Caco-2 (cell line): ENCODE measurements around the gene RAB29. TPM values are rescaled to one million over a fixed set of nuclear protein-coding genes. Genes with fewer than 3 reads are reported as not detected.

ENCODE experiments used
- BruUV-seq: library from RNA; stranded (reverse); fragments of 400-500 nt; replicated peaks from 2 replicates; lab custom pipeline; 2021; lab: Mats Ljungman, UMichigan
- CTCF ChIA-PET: fragments of 300-600 bp; sonication (Branson Sonifier 250); formaldehyde crosslinking; loops from one replicate; lab custom pipeline; 2022; ENCODE audit warnings: antibody characterized with exemption; lab: Charles Lee
- POLR2A ChIA-PET: fragments of 300-600 bp; sonication (Branson Sonifier 250); formaldehyde crosslinking; loops from one replicate; lab custom pipeline; 2022; ENCODE audit warnings: antibody characterized with exemption; lab: Charles Lee
- DNase-seq, 2 experiments: peaks; one replicate each; pipeline versions ENCODE4 v3.0.0 to v3.0.0-alpha.2; 2020 to 2022
- H3K27me3 ChIP-seq: replicated peaks from 2 replicates; pipeline ENCODE4 v1.6.0; 2011; ENCODE audit warnings: low read length; ENCODE audit not compliant: control insufficient read depth, insufficient read depth
- H3K36me3 ChIP-seq: 2 replicates; pipeline ENCODE4 v1.5.1; 2011; ENCODE audit warnings: low read length; ENCODE audit not compliant: control insufficient read depth, insufficient read depth
- H3K4me1 ChIP-seq: fragments of 250-450 bp; sonication (Bioruptor Pico); 2 replicates; pipeline ENCODE4 v1.5.1; 2020; ENCODE audit warnings: mild to moderate bottlenecking
- H3K4me3 ChIP-seq: 2 replicates; pipeline ENCODE4 v1.5.1; 2011; ENCODE audit warnings: low read depth, mild to moderate bottlenecking, control low read depth, low read length
- H3K9me3 ChIP-seq: fragments of 250-450 bp; sonication (Bioruptor Pico); 2 replicates; pipeline ENCODE4 v1.5.1; 2020; ENCODE audit warnings: mild to moderate bottlenecking, moderate library complexity
- H3K27ac Mint-ChIP-seq: one replicate; pipeline ENCODE4 v1.8.0; 2022; ENCODE audit warnings: mixed read lengths; ENCODE audit not compliant: unreplicated experiment
- H3K27me3 Mint-ChIP-seq: one replicate; pipeline ENCODE4 v1.8.0; 2022; ENCODE audit warnings: mixed read lengths; ENCODE audit not compliant: insufficient read depth, unreplicated experiment
- H3K36me3 Mint-ChIP-seq: one replicate; pipeline ENCODE4 v1.8.0; 2022; ENCODE audit warnings: mild to moderate bottlenecking, mixed read lengths; ENCODE audit not compliant: insufficient read depth, unreplicated experiment
- H3K4me1 Mint-ChIP-seq: one replicate; pipeline ENCODE4 v1.8.0; 2022; ENCODE audit warnings: low read depth, mixed read lengths; ENCODE audit not compliant: unreplicated experiment
- H3K4me3 Mint-ChIP-seq: one replicate; pipeline ENCODE4 v1.8.0; 2022; ENCODE audit warnings: mild to moderate bottlenecking, moderate library complexity, mixed read lengths; ENCODE audit not compliant: unreplicated experiment
- H3K9me3 Mint-ChIP-seq: one replicate; pipeline ENCODE4 v1.8.0; 2022; ENCODE audit warnings: mixed read lengths; ENCODE audit not compliant: unreplicated experiment
- CTCF ChIP-seq, 2 experiments: fragments of 200-600 bp in 1 of 2; IDR thresholded peaks; 1 replicate in 1 of 2; 2 replicates in 1 of 2; pipeline versions ENCODE4 v1.5.1 to v1.8.0; 2011 to 2022; ENCODE audit warnings: antibody characterized with exemption in 1 of 2, control low read depth in 1 of 2, inconsistent platforms in 1 of 2, low read depth in 1 of 2, low read length in 1 of 2, mild to moderate bottlenecking in 1 of 2, moderate library complexity in 1 of 2; ENCODE audit not compliant: insufficient read depth in 1 of 2, severe bottlenecking in 1 of 2, unreplicated experiment in 1 of 2
- intact Hi-C: fragments of 100-400 bp; cut with micrococcal nuclease; formaldehyde crosslinking; loops from one replicate; pipeline ENCODE4 v1.10.0; 2022; ENCODE audit not compliant: unreplicated experiment
- total RNA-seq: library from RNA; stranded (reverse); gene quantifications from 2 replicates; pipeline ENCODE4 v1.2.3, GENCODE V29; 2022

Gene RAB29
- total RNA-seq, 1 experiment from 2014 or later = 11.0 TPM

- Mint-ChIP-seq H3K27ac (no peak overlapping the region), H3K9me3 (no peaks in the 10 kb centered on the region), H3K27me3 (peaks cover 33% of the 10 kb centered on the region), H3K4me3 (no peak overlapping the region), H3K4me1 (no peaks in the 10 kb centered on the region), H3K36me3 (no peaks in the 10 kb centered on the region)
- Histone ChIP-seq H3K27me3 (no peaks in the 10 kb centered on the region), H3K9me3 (no peaks in the 10 kb centered on the region), H3K36me3 (no peaks in the 10 kb centered on the region), H3K4me1 (no peaks in the 10 kb centered on the region), H3K4me3 (no peak overlapping the region)
- BruUV-seq = no TSS peak
- TF ChIP-seq CTCF (IDR thresholded peaks at IDR 0.05; ENCODE audit: insufficient read depth in 1 of 2, low read depth in 1 of 2, low read length in 1 of 2, severe bottlenecking in 1 of 2, unreplicated experiment in 1 of 2) = no peak
- no peak for DNase-seq
- CTCF ChIA-PET = interaction anchor here (0.5 kb wide), 1 partner anchor 1426 kb away, joined by 4 read pairs; no protein-coding TSS in a partner anchor
- intact Hi-C loops = no loop called here
- POLR2A ChIA-PET = no interaction called here
Measured at GRCh38 chr1:205822397-205822796, 47.1 kb upstream of the RAB29 start.

GRCh38 chr1:205817988-205818387 lies 42.7 kb upstream of the RAB29 start:
- DNase-seq = no peak
- peaks cover 9% of the 10 kb centered on the region for H3K36me3 Mint-ChIP-seq
- POLR2A ChIA-PET = no interaction called here
- H3K4me1 Mint-ChIP-seq = peaks cover 8% of the 10 kb centered on the region
- peaks cover 11% of the 10 kb centered on the region for H3K27me3 Mint-ChIP-seq
- BruUV-seq = no TSS peak
- CTCF ChIA-PET = no interaction called here
- intact Hi-C loops = no loop called here
- H3K27ac Mint-ChIP-seq = no peak overlapping the region
- no peaks in the 10 kb centered on the region for H3K36me3 ChIP-seq
- no peak for TF ChIP-seq CTCF (IDR thresholded peaks at IDR 0.05; ENCODE audit: insufficient read depth in 1 of 2, low read depth in 1 of 2, low read length in 1 of 2, severe bottlenecking in 1 of 2, unreplicated experiment in 1 of 2)
- no peaks in the 10 kb centered on the region for H3K9me3 ChIP-seq
- no peaks in the 10 kb centered on the region for H3K27me3 ChIP-seq
- no peaks in the 10 kb centered on the region for H3K9me3 Mint-ChIP-seq
- H3K4me3 Mint-ChIP-seq = no peak overlapping the region
- H3K4me1 ChIP-seq = peaks cover 5% of the 10 kb centered on the region; the same call in 1 of the 2 replicates
- H3K4me3 ChIP-seq = no peak overlapping the region

GRCh38 chr1:205817364-205817763 lies 42.1 kb upstream of the RAB29 start:
- Histone ChIP-seq H3K9me3 (no peaks in the 10 kb centered on the region), H3K36me3 (no peaks in the 10 kb centered on the region), H3K4me1 (peaks cover 5% of the 10 kb centered on the region; the same call in 1 of the 2 replicates), H3K4me3 (no peak overlapping the region), H3K27me3 (no peaks in the 10 kb centered on the region)
- H3K36me3 Mint-ChIP-seq = peaks cover 9% of the 10 kb centered on the region
- H3K9me3 Mint-ChIP-seq = no peaks in the 10 kb centered on the region
- H3K4me1 Mint-ChIP-seq = peaks cover 10% of the 10 kb centered on the region
- CTCF ChIA-PET = no interaction called here
- no peak for TF ChIP-seq CTCF (IDR thresholded peaks at IDR 0.05; ENCODE audit: insufficient read depth in 1 of 2, low read depth in 1 of 2, low read length in 1 of 2, severe bottlenecking in 1 of 2, unreplicated experiment in 1 of 2)
- no peak overlapping the region for H3K4me3 Mint-ChIP-seq
- intact Hi-C loops = no loop called here
- DNase-seq = no peak
- H3K27ac Mint-ChIP-seq = no peak overlapping the region
- peaks cover 8% of the 10 kb centered on the region for H3K27me3 Mint-ChIP-seq
- BruUV-seq = no TSS peak
- POLR2A ChIA-PET = no interaction called here
